Eye (tissue), 1 donor: ENCODE data around the gene THRA.

Experiments
- DNase-seq: peaks from one replicate; pipeline ENCODE4 v3.0.0-alpha.2; 2015

THRA gene

GRCh38 chr17:40062329-40063186 is at the start of gene THRA:
Gene THRA (plus strand): TSS chr17:40062965. CDS start chr17:40074489, 11,524 bp downstream.
- peak; percentile 84 for DNase-seq

GRCh38 chr17:40014375-40014980 is 48.3 kb upstream of the THRA start:
- DNase-seq, result no peak

- no peak for DNase-seq
Observed at GRCh38 chr17:40015005-40015997, 47.5 kb upstream of the THRA start, which contains the start of gene CSF3. Gene CSF3 (plus strand): TSS chr17:40015440. CDS start chr17:40015475, 35 bp downstream.

- no peak for DNase-seq
Observed at GRCh38 chr17:40015998-40016985, 46.5 kb upstream of the THRA start.

GRCh38 chr17:40017422-40018080 is 45.2 kb upstream of the THRA start:
- DNase-seq, result no peak

- DNase-seq, result peak; percentile 33
Observed at GRCh38 chr17:40018211-40019121, 44.3 kb upstream of the THRA start.

- no peak for DNase-seq
Observed at GRCh38 chr17:40019140-40019991, 43.4 kb upstream of the THRA start.

- no peak for DNase-seq
Observed at GRCh38 chr17:40020146-40020545, 42.6 kb upstream of the THRA start.

- no peak for DNase-seq
Observed at GRCh38 chr17:40021451-40021971, 41.3 kb upstream of the THRA start.

- DNase-seq, result no peak
Observed at GRCh38 chr17:40022497-40022896, 40.3 kb upstream of the THRA start.

- no peak for DNase-seq
Observed at GRCh38 chr17:40022961-40023541, 39.7 kb upstream of the THRA start.

- DNase-seq, result no peak
Observed at GRCh38 chr17:40023590-40024292, 39.0 kb upstream of the THRA start.

- no peak for DNase-seq
Observed at GRCh38 chr17:40024901-40025300, 37.9 kb upstream of the THRA start.

- DNase-seq, result no peak
Observed at GRCh38 chr17:40025559-40025958, 37.2 kb upstream of the THRA start.

GRCh38 chr17:40025991-40026815 is 36.6 kb upstream of the THRA start:
- no peak for DNase-seq

- peak; percentile 91 for DNase-seq
Observed at GRCh38 chr17:40026816-40027613, 35.8 kb upstream of the THRA start.
